PC-9 (cell line): ENCODE measurements around the gene TENM4.

Experiments used
- CTCF ChIP-seq: fragments of 200-600 bp; sonication (generic); conservative IDR thresholded peaks from 2 replicates; pipeline ENCODE4 v1.6.1; 2017; ENCODE audit warnings: mixed run types, antibody characterized with exemption, mild to moderate bottlenecking, moderate library complexity
- EZH2 ChIP-seq: fragments of 200-600 bp; sonication (generic); IDR thresholded peaks from 2 replicates; pipeline ENCODE4 v1.8.0; 2017; ENCODE audit warnings: antibody characterized with exemption, low read depth

GRCh38 chr11:79195209-79195608, 245.6 kb downstream of the TENM4 start:
- TF ChIP-seq EZH2 (no peak), CTCF (no peak)
